Effector CD4-positive, alpha-beta T cell (primary cell): ENCODE results near the gene GTF2H1.
"Not testable (repeated sequence)": the region's sequence is repeated elsewhere in the genome, so short reads cannot be mapped to it uniquely, and the experiment has no call there.

ENCODE experiments used
- DNase-seq: peaks from one replicate; pipeline ENCODE4 v3.0.0-alpha.2; 2020

GTF2H1 gene

DNA sequence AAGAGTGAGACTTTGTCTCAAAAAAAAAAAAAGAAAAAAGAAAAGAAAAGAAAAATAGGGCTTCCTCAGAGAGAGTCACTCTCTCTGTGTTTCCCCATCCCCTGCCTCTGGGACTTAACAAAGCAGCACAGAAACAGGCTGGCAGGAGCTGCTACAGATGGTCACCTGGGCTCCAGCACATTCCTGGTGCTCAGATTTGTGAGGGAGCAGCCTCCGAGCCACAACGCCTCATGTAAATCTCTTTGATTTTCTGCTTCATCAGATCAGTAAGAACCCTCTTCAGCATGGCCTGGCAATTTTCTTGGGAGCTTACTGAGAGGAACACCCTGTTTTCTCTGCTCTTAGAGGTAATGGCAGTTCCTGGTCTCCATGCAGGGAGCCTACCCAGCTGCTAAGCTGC, 56.8 kb downstream of the GTF2H1 start:
- no peak for DNase-seq

DNA sequence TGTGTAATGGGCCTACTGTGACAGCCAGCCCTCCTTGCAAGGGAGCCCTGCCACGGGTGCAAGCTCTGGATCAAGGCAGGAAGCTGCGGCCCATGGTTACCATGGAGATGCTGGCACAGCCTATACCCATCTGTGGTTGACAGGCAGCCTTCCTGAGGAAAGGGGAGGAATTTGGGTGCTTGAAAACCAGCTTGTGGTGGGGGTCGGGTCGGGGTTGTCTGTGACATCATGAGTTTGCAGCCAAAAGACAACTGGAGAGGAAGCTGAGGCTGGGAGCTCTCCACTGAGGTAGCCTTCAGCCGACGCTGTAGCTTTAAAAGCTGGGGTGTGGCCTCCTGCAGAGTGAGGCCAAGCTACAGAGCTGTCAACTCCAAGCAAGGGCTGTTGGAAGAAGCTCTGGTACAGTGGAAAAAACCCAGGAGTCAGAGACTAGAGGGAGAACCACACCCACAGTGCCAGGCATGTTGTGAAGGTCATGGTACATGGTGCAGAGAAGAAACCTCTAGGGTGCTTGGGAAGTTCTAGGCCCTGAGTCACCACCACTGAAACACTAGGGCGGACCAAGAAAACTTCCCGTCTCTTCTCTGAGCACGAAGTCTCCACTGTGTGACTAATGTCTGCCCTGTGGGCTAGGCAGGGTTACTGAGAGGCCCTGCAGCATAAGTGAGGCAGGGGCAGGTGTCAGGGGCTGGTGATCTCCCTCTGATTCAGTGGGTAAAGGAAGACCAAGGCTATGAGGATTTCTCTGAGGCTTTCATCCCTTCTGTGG, 61.2 kb downstream of the GTF2H1 start:
- peak; percentile 60 for DNase-seq

DNA sequence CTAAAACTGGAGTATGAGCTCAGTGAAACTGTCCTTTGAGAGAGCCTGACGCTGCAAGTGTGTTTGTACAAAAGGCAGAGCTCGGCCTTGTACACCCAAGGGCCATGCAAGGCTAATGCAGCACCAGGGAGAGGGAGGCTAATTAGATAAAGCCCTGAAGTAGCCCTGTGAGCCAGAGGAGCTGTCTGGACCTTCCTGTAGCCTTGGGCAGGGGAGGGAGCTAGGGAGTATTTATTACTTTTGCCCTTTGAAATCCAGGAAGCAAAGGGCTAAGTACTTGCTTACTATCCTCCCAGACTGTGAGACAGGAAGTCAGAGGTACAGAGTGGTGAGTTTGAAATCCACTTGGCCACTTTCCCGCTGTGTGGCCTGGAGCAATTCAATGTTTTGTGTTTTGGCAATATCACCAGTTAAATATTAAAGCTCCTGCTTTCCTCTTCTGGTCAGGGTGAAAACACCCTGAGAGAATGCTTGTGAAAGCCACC, 61.8 kb downstream of the GTF2H1 start:
- DNase-seq, result no peak

DNA sequence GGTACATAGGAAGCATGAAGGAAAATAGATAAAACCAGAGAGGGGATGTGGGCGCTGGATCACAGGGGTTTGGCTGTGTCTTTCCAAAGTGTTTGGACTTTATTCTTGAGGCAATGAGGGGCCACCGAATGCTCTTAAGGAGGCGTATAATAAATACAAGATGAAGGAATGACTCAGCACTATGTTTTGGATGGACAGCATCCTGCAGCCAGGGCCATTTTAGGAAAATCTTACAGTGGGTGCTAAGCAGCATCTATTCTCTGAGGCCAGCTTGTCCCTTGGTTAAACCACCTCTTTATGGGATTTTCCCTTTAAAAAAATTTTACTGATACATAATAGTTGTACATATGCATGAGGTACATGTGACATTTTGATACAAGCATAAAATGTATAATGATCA, 67.7 kb downstream of the GTF2H1 start:
- no peak for DNase-seq

DNA sequence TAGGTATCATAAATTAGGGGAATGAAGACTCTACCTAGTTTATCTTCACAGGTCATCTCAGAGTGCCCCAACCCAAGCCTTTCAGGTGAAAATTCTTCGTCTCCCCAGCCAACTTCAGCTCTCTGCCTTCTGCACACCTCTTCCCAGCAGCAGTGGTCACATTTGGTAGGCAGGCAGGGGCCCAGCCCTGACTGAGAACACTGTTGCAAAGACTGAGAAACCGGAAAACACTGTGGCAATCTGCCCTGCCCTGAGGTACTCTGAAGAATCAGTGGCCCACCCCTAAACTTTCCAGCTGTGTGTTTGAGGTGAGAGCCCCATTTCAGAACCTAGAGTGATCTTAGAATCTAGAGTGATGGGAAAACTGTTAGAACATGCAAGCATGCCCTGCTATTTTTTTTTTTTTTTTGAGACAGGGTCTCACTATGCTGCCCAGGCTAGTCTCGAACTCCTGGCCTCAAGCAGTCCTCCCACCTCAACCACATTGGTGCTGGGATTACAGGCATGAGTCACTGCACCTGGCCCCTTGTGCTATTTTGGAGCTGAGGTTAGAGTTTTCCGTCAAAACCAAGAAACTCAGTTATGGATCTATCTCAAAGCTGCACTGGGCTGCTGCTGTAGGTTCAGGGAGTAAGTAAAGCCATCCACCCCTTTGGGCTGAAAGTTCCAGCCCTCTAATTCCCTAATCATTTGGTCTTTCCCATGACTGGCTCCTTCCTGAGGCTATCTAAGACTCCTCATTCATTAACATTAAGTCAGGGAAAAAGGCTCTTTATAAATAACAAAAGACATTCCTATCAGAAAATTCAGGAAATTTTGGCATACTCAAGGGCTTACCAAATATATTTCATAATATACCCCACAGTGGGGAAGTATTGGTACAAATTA, 70.3 kb downstream of the GTF2H1 start:
- DNase-seq, result no peak

DNA sequence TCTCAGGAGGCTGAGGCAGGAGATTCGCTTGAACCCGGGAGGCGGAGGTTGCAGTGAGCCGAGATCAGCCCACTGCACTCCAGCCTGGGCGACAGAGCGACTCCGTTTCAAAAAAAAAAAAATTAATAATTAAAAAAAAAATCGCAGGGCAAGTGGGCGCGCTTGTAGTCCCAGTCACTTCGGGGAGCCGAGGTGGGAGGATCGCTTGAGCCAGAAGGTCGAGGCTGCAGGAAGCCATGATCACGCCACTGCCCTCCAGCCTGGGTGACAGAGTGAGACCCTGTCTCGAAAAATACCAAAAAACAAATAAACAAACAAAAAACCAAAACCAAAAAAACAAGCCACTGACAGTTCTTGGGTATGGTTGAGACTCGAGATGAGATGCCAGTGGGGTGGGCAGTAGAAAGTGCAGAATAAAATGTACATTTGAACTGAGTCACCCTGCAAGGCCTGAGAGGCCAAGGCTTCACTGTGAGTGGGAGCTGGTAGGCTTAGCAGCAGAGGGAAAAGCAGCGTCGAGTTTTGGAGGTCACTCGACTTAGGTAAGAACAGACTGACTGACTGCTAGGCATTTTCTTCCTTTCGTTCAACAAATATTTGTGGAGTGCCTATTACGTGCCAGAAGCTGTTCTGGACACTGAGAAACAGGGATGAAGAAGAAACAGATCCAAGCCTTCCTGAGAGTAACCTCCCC, 71.4 kb downstream of the GTF2H1 start:
- DNase-seq, result no peak

DNA sequence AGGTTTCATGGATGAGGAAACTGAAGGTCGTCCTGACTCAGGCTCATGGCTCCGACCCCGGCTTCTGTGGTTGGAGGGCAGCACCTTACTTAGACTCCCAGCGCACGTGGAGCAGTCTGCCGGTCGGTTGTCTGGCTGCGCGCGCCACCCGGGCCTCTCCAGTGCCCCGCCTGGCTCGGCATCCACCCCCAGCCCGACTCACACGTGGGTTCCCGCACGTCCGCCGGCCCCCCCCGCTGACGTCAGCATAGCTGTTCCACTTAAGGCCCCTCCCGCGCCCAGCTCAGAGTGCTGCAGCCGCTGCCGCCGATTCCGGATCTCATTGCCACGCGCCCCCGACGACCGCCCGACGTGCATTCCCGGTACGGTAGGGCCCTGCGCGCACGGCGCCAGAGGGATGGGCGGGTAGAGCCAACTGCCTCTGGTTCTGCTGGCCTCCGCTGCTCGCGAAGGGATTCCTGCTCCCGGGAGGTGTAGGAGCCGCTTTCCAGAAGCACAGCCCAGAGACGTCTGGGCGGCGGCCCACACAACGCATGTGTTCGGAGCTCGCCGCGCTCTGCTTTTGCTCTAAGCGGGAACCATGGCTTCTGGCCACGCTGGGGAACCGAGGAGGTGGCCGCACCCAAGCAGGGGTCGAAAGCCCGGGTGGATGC, 72.0 kb downstream of the GTF2H1 start, which contains the start of gene LDHA:
Gene LDHA (plus strand): TSS at position 289 of the 653 bp plus-strand sequence. CDS start 2,280 bp downstream, outside the sequence.
- peak; percentile 99 for DNase-seq

DNA sequence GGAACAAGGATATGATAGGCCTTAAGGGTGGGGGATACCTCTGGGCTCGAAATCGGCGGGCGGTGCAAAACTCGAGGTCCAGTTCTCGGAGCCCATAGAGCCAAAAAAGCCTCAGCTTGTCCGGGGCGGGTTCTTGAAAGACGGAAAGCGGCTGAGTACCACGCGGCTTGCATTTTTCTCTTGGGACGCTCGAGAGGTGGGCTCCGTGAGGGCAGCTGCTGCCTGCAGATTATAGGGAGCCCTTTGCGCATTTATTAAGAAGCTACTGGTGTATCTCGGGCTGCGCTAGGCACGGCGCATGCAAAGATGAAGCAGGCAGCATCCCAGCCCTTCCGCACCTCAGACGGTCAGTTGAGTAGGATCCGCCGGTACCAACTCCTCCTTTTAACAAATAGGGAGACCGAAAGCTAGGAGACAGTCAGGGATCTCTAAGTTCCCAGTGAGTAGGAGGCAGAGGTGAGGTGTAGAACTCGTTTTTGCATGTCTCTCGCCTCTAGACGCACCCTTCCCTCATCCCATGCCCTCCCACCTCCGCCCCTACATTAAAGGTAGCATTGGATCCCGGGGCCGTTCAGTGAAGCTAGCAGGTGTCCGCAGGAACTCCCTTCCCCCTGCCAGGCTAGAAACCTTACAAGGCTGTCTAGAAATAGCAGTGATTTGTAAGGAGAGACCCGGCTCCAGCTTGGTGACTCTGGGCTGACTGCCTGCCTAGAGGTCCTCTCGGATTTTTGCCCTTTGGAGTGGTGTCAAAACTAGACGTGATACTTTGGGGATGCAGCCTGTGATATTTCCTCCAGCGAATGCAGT, 72.8 kb downstream of the GTF2H1 start:
- no peak for DNase-seq

DNA sequence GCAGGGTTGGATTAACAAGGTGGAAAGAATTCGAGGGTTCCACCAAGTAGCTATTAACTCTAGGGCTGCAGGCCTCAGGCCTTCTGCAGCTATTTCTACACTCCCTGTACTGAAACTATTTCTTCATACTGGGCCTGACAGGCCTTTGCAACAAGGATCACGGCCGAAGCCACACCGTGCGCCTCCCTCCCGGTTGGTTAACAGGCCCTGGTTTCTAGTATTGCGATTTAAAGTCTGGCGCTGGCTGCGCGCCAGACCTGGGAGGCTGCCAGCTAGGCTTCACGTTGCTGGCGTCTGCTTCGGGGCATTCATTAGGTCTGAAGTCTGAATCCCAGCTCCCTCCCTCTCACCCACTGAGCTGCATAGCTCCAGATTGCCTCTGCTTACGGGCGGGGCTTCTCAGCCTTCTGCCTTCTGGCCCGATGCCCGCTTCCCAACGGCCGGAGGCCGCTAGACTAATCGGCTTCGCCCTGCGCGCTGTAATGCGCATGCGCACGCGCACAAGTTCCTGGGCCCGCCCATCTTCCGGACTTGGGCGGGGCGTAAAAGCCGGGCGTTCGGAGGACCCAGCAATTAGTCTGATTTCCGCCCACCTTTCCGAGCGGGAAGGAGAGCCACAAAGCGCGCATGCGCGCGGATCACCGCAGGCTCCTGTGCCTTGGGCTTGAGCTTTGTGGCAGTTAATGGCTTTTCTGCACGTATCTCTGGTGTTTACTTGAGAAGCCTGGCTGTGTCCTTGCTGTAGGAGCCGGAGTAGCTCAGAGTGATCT, 73.6 kb downstream of the GTF2H1 start:
- DNase-seq, result peak; percentile 90

DNA sequence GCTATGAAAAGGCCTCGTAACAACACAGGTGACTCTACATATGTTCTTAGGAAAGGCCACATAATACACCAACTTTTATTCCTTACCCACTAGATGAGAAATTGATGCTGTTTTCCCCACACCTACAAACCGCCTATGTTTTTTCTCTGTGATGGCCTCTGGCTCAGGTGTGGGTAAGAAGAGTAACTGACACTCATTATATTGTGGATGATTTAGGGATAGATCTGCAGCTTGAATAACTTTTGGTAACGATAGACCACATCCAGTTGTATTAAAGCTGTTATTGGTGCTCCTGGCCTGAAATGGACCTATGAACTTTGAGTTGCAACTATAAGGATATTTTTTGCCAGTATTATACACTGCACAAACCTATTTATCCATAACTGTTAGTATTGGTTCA, 75.6 kb downstream of the GTF2H1 start:
- DNase-seq, result no peak

DNA sequence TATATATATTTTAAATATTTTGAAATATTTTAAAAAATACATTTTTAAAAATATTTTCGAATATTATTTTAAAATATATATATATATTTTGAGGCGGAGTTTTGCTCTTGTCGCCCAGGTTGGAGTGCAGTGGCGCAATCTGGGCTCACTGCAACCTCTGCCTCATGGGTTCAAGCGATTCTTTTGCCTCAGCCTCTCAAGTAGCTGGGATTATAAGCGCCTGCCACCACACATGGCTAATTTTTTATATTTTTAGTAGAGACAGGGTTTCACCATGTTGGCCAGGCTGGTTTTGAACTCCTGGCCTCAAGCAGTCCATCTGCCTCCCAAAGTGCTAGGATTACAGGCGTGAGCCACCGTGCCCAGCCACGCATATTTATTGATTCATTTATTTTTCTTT, 78.7 kb downstream of the GTF2H1 start:
- not testable (repeated sequence) for DNase-seq

DNA sequence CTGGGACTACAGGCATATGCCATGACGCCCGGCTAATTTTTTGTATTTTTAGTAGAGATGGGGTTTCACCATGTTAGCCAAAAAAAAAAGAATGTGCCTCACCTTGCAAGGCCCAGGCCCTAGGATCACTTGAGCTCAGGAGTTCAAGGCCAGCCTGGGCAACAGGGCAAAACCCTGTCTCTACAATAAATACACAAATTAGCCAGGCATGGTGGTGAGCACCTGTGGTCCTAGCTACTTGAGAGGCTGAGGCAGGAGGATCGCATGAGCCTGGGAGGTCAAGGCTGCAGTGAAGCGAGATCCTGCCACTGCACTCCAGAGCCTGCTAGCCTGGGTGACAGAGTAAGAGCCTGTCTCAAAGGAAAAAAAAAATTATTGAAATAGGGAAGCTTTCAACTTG, 81.7 kb downstream of the GTF2H1 start:
- no peak for DNase-seq

DNA sequence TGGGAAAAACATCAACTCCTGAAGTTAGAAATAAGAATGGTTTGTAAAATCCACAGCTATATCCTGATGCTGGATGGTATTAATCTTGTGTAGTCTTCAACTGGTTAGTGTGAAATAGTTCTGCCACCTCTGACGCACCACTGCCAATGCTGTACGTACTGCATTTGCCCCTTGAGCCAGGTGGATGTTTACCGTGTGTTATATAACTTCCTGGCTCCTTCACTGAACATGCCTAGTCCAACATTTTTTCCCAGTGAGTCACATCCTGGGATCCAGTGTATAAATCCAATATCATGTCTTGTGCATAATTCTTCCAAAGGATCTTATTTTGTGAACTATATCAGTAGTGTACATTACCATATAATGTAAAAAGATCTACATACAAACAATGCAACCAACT, 85.0 kb downstream of the GTF2H1 start:
- not testable (repeated sequence) for DNase-seq

DNA sequence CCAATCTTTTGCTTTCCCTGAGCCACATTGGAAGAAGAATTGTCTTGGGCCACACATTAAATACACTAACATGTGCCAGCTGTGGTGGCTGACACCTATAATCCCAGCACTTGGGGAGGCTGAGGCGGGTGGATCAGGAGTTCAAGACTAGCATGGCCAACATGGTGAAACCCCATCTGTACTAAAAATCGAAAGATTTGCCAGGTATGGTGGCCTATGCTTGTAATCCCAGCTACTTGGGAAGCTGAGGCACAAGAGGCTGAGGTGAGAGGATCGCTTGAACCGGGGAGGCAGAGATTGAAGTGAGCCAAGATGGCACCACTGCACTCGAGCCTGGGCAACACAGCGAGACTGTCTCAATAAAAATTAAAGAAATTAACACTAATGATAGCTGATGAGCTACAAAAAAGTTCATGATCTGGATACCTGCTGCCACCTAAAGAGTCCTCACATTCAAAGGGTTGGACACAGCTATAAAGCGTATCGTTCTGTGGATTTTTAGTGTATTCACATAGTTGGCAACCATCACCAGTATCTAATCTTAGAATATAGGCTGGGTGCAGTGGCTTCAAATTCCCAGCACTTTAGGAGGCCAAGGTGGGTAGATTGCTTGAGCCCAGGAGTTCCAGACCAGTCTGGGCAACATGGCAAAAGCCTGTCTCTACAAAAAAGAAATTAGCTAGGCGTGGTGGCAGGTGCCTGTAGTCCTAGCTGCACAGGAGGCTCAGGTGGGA, 86.4 kb downstream of the GTF2H1 start:
- DNase-seq, result no peak

DNA sequence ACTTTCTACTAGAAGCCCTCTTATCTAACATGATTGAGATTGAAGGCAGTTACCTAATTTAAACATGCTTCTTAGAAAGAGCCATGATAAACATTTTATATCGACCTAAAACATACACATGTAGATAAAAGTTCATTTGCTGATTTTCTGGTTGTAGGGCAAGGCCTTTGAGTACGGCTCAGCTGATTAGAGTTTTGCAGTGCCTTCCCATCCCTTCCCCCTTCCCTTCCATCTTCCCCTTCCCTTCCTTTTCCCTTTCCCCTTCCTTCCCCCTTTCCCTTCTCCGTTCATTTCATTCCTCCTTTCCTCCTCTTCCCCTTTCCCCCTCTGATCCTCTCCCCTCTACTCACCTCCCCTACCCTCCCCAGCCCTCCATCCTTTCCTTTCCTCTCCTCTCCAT, 94.1 kb downstream of the GTF2H1 start:
- no peak for DNase-seq
